Small intestine (tissue), 7 donors: Measurements from ENCODE around the gene SUPT20H. TPM values are rescaled to one million over a fixed set of nuclear protein-coding genes. Genes with fewer than 3 reads are reported as not detected.
"Not testable (repeated sequence)": the region's sequence is repeated elsewhere in the genome, so short reads cannot be mapped to it uniquely, and the experiment has no call there.

ENCODE experiments used
- DNase-seq, 2 donors: peaks; one replicate each; pipeline versions ENCODE4 v3.0.0 to v3.0.0-alpha.2; 2013
- FAIRE-seq: peaks from 2 replicates; lab custom pipeline; 2012; peaks lifted over from hg19 to GRCh38; lab: Jason Lieb, UNC
- H3K27ac ChIP-seq, 3 donors: one replicate each; pipeline ENCODE4 v1.5.1; 2013; ENCODE audit warnings: low read length in 2 of 3, mild to moderate bottlenecking in 2 of 3, control low read depth in 1 of 3, inconsistent platforms in 1 of 3, low read depth in 1 of 3, moderate library complexity in 1 of 3
- H3K27me3 ChIP-seq, 3 donors: one replicate each; pipeline ENCODE4 v1.6.1; 2013; ENCODE audit warnings: low read length in 3 of 3, inconsistent platforms in 1 of 3; ENCODE audit not compliant: control insufficient read depth in 3 of 3, insufficient read depth in 3 of 3
- H3K36me3 ChIP-seq, 3 donors: one replicate each; pipeline ENCODE4 v1.6.1; 2013; ENCODE audit warnings: low read length in 3 of 3, inconsistent platforms in 1 of 3, low read depth in 1 of 3, mild to moderate bottlenecking in 1 of 3, moderate library complexity in 1 of 3; ENCODE audit not compliant: control insufficient read depth in 3 of 3, insufficient read depth in 2 of 3
- H3K4me1 ChIP-seq, 3 donors: one replicate each; pipeline ENCODE4 v1.6.1; 2013; ENCODE audit warnings: low read length in 2 of 3, inconsistent platforms in 1 of 3, low read depth in 1 of 3, mild to moderate bottlenecking in 1 of 3, moderate library complexity in 1 of 3; ENCODE audit not compliant: control insufficient read depth in 3 of 3, insufficient read depth in 2 of 3
- H3K4me3 ChIP-seq, 3 donors: one replicate each; pipeline ENCODE4 v1.5.1; 2013; ENCODE audit warnings: low read length in 3 of 3, control low read depth in 1 of 3, inconsistent platforms in 1 of 3, low read depth in 1 of 3, mild to moderate bottlenecking in 1 of 3, moderate library complexity in 1 of 3
- H3K9me3 ChIP-seq, 2 donors: one replicate each; pipeline ENCODE4 v1.6.1; 2013; ENCODE audit warnings: low read depth in 1 of 2, low read length in 1 of 2; ENCODE audit not compliant: control insufficient read depth in 2 of 2, insufficient read depth in 1 of 2
- WGBS, 3 donors: extraction: QIAGEN DNeasy Blood & Tissue Kit; methylation state at CpG; one replicate each; pipeline ENCODE4 v1.1.7; 2013; 5-methylcytosine and 5-hydroxymethylcytosine counted together
- polyA plus RNA-seq, 4 donors: library from polyadenylated mRNA; stranded (reverse) in 3 of 4; unstranded in 1 of 4; fragments of 200-250 nt in 3 of 4; fragments of 120-200 nt in 1 of 4; gene quantifications; one replicate each; pipeline versions ENCODE4 v1.2.1 to v1.2.3, GENCODE V29; 2013
- donor health status: healthy with polysubstance abuse.
- donor health status: control.
- donor health status: control.
- donor health status: Bipolar disorder and iron deficiency.
- donor health status: healthy.

SUPT20H gene
- polyA plus RNA-seq, 4 donors: 20.0 to 64.1 (median 20.4) TPM

DNA sequence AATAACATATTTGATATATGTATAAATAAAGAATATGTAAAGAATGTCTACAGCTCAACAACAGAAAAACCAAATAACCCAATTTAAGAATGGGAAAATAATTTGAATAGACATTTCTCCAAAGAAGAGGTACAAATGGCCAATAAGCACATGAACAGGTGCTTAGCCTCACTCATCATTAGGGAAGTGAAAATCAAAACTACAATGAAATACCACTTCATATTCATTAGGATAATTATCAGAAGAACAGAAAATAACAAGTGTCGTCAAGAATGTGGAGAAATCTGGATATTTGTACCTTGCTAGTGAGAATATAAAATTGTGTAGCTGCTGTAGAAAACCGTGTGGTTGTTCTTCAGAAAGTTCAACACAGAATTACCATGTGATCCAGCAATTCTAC, 8.4 kb upstream of the SUPT20H start:
- WGBS, 3 donors: 62 to 87% (median 76%) methylated on average over 2 of the region's 2 CpGs
- no peaks in the 10 kb centered on the region for H3K4me1 ChIP-seq
- no peak overlapping the region for H3K4me3 ChIP-seq
- no peak for DNase-seq
- no peak overlapping the region for H3K27ac ChIP-seq
- no peaks in the 10 kb centered on the region for H3K27me3 ChIP-seq
- no peak for FAIRE-seq
- no peaks in the 10 kb centered on the region for H3K9me3 ChIP-seq
- no peaks in the 10 kb centered on the region for H3K36me3 ChIP-seq

DNA sequence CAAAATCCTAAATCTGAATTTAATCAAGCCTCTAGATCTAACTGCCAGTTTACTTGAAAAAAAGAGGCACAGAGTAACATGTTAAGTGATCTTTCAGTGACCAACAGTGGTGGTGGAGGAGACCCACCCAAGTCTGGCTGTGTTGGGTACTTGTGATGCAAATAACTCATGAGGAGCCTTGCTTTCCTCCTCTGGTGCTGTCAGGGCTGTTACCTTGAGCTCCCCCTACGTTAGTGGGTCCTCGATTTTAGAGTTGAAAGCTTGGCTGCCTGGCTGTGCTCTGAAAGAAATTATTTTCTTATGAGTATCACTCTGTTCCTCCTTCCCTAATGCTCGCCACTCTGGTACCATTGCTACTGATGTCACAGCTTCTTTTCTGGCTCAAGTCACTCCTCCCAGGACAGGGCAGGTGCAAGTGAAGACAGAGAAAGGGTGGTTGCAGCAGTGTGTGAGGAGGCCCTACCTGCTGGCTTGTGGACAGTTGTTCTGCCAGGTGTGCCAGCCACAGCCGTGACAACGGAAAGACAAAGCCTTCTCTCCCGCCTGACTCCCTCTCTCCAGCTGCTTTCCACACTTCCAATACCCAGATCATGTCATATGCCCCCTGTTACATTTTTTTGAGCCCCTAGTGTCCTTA, 6.5 kb upstream of the SUPT20H start:
- no peak overlapping the region for H3K27ac ChIP-seq
- no peaks in the 10 kb centered on the region for H3K27me3 ChIP-seq
- no peaks in the 10 kb centered on the region for H3K9me3 ChIP-seq
- no peak for FAIRE-seq
- 72 to 79% (median 78%) methylated on average over 6 of the region's 6 CpGs for WGBS, 3 donors
- no peaks in the 10 kb centered on the region for H3K4me1 ChIP-seq
- no peak overlapping the region for H3K4me3 ChIP-seq
- no peak for DNase-seq
- no peaks in the 10 kb centered on the region for H3K36me3 ChIP-seq

DNA sequence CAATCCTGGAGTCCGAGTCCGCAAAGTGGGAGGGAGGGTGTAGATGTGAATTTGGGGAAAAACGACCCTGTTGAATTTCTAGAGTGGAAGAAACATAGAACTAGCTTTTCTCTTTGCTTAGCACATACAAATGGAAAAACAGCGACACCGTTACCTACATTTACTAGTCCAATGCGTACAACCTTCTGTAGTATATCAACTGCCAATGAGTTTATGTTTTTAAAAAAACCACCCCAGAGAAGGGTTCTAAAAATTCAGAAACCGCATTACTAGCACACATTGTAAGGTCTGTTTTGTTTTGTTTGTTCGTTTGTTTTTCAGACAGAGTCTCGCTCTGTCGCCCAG, 332 bp upstream of the SUPT20H start:
- H3K27ac ChIP-seq: peak overlapping the region in 1 of 3 donors; percentile 60
- H3K4me1 ChIP-seq: peaks cover 0 to 2% (median 0%) of the 10 kb centered on the region in 3 donors
- H3K27me3 ChIP-seq: no peaks in the 10 kb centered on the region
- H3K9me3 ChIP-seq: no peaks in the 10 kb centered on the region
- WGBS, 3 donors: 9 to 15% (median 14%) methylated on average over 10 of the region's 10 CpGs
- DNase-seq (no peak), FAIRE-seq (no peak)
- peak overlapping the region; percentile 82 to 98 (median 95) for H3K4me3 ChIP-seq
- peaks cover 0 to 5% (median 0%) of the 10 kb centered on the region in 3 donors for H3K36me3 ChIP-seq

DNA sequence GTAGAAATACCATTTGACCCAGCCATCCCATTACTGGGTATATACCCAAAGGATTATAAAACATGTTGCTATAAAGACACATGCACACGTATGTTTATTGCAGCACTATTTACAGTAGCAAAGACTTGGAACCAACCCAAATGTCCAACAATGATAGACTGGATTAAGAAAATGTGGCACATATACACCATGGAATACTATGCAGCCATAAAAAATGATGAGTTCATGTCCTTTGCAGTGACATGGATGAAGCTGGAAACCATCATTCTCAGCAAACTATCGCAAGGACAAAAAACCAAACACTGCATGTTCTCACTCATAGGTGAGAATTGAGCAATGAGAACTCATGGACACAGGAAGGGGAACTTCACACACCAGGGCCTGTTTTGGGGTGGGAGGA, 3.3 kb downstream of the SUPT20H start:
- not testable (repeated sequence) for FAIRE-seq
- WGBS, 3 donors: 84 to 94% (median 88%) methylated on average over 2 of the region's 2 CpGs

DNA sequence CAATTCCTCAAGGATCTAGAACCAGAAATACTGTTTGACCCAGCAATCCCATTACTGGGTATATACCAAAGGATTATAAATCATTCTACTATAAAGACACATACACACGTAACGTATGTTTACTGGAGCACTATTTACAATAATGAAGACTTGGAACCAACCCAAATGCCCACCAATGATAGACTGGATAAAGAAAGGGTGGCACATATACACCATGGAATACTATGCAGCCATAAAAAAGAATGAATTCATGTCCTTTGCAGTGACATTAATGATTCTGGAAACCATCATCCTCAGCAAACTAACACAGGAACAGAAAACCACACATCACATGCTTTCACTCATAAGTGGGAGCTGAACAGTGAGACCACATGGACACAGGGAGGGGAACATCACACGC, 6.4 kb downstream of the SUPT20H start:
- not testable (repeated sequence) for H3K4me3 ChIP-seq, H3K9me3 ChIP-seq, DNase-seq, H3K27ac ChIP-seq, H3K36me3 ChIP-seq, H3K27me3 ChIP-seq, FAIRE-seq, H3K4me1 ChIP-seq
- 91 to 97% (median 96%) methylated on average over 3 of the region's 3 CpGs for WGBS, 3 donors

More for the DNA sequence above, 3.3 kb downstream of the SUPT20H start:
- not testable (repeated sequence) for H3K27ac ChIP-seq, H3K9me3 ChIP-seq, H3K27me3 ChIP-seq, H3K36me3 ChIP-seq, H3K4me3 ChIP-seq, DNase-seq, H3K4me1 ChIP-seq

DNA sequence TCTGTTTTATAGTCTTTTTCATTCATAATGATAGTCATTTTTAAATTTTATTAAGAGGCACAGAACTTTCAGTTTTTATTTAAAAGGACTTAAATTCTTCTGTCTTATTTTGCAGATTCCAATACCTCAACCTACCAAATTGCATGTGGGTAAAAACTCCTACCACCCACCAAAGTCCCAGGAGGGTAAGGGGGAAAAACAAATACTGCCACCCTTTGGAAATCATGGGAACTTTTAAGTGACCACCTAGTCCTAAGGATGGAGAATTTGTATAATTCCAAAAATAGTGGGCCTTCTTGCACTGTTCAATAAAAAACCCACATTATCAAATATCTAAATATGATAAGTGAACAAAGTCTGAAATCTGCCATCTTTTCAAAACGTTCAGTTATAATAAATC, 9.7 kb downstream of the SUPT20H start:
- Histone ChIP-seq H3K4me3 (no peak overlapping the region), H3K36me3 (peaks cover 0 to 5% (median 0%) of the 10 kb centered on the region in 3 donors), H3K4me1 (peaks cover 0 to 2% (median 0%) of the 10 kb centered on the region in 3 donors), H3K27me3 (no peaks in the 10 kb centered on the region), H3K27ac (no peak overlapping the region), H3K9me3 (peaks cover 0 to 2% of the 10 kb centered on the region in 2 donors)
- FAIRE-seq: no peak
- WGBS, 3 donors: 30 to 64% (median 54%) methylated on average over 1 of the region's 1 CpG
- DNase-seq: no peak

DNA sequence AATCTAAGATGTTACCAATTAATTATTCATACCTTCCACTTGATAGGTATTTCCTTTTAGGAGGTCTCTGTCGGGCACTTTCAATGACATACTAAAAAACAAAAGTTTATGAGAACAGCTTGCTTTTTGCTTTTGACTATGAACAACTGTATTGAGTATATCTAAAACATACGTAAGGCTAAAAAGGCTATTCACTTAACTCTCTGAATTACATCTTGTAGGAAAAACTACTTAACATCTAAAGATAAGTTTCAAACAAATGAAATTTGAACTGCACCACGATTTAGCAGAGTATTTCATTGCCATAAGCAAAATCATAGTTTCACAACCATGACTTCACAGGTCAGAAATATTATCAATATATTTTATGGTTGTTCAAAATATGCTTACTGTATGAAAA, 11.6 kb downstream of the SUPT20H start:
- FAIRE-seq (no peak), DNase-seq (no peak)
- Histone ChIP-seq H3K9me3 (no peaks in the 10 kb centered on the region), H3K36me3 (peaks cover 0 to 9% (median 3%) of the 10 kb centered on the region in 3 donors), H3K4me3 (no peak overlapping the region), H3K27ac (no peak overlapping the region), H3K27me3 (no peaks in the 10 kb centered on the region), H3K4me1 (peaks cover 0 to 2% (median 0%) of the 10 kb centered on the region in 3 donors)
- 75 to 88% (median 78%) methylated on average over 3 of the region's 3 CpGs for WGBS, 3 donors

DNA sequence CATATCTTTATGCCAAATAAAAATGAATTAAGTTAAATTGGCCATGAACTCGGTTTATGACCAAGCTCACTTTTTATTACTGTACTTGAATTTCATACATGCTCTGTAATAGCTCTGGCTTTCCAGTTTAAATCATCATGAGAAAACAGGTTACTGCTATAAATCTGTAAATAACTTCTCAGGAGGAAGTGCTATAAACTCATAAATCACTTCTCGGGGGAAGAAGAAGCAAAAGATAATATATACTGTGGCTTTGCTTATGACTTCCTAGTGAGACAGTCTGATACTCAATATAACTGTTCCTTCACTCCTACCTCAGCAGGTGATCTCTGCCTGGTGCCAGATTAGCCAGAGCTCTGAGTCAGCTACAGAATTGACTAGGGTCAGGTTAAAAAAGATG, 12.5 kb downstream of the SUPT20H start:
- no peak overlapping the region for H3K27ac ChIP-seq
- DNase-seq (peak; percentile 26 to 33), FAIRE-seq (no peak)
- no peaks in the 10 kb centered on the region for H3K27me3 ChIP-seq
- no peaks in the 10 kb centered on the region for H3K9me3 ChIP-seq
- peaks cover 3 to 11% (median 4%) of the 10 kb centered on the region in 3 donors for H3K36me3 ChIP-seq
- H3K4me3 ChIP-seq: no peak overlapping the region
- H3K4me1 ChIP-seq: peaks cover 0 to 2% (median 0%) of the 10 kb centered on the region in 3 donors
- WGBS, 3 donors: 20 to 67% (median 28%) methylated on average over 2 of the region's 2 CpGs

DNA sequence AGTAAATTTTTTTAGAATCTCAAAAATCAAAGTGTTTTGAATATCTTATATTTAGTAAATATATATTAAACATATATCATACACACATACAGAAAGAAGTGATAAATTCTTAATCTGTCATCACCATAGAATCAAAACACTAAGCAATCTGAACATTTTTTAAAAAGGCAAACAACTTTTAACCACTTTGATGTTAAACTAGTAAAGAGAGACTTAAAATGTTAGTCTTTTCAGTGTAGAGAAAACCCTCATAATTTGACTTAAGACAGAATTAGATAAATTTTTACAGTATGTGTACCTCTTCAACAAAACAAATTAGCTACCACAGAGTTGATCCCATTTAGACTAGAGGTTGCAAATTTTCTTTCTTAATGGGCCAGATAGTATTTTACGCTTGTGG, 13.4 kb downstream of the SUPT20H start:
- H3K9me3 ChIP-seq: no peaks in the 10 kb centered on the region
- no peak for DNase-seq
- peak; percentile 10 for FAIRE-seq
- H3K27ac ChIP-seq: no peak overlapping the region
- no peaks in the 10 kb centered on the region for H3K27me3 ChIP-seq
- no peak overlapping the region for H3K4me3 ChIP-seq
- WGBS, 3 donors: 97 to 100% (median 98%) methylated on average over 1 of the region's 1 CpG
- peaks cover 0 to 2% (median 0%) of the 10 kb centered on the region in 3 donors for H3K4me1 ChIP-seq
- peaks cover 4 to 16% (median 6%) of the 10 kb centered on the region in 3 donors for H3K36me3 ChIP-seq
